ENCODE measurements around the gene STX1B. TPM values are rescaled to one million over a fixed set of nuclear protein-coding genes. Genes with fewer than 3 reads are reported as not detected.
"Not testable (repeated sequence)": the region's sequence is repeated elsewhere in the genome, so short reads cannot be mapped to it uniquely, and the experiment has no call there.

The STX1B gene
- total RNA-seq = 0.26 and 0.38 TPM in 2 replicates

DNA sequence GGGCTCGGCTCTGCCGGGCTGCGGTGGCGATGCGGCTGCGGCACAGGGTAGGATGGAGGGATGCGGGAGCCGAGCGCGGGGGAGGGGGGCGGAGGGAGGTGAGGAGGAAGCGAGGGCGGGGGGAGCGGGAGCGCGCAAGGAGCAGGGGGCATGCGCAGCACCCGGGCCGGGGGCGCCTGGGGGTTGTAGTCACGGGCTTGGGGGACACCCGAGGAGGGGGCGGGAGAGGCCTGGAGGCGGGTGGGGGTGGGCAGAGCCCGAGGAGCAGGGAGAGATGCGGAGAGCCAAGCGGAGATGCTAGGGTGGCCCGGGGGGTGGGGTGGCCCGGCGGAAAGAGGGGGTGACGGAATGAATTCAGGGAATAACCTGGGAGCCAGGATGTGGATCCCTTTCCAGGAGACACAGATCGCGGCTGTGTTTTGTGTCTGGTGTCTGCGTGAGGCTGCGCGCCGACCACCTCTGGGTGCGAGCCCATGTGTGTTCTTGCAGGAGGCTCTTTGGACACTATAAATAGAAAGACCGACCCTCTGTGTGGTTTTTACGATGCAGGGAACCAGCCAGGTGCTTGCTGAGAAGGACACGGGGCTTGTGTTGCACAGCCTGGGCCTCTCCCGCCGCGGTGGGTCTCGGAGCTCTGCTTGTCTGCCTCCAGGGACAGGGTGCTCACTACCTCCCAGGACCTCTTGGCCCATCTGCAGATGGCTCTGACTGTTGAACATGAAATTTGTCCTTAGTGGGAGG, at the start of gene STX1B:
Gene STX1B, minus strand, starts transcription at position 54 of the 741 bp plus-strand sequence. CDS start 242 bp downstream, outside the sequence.
- DNase-seq (ENCODE audit: low read depth in 2 of 2) = no peak

DNA sequence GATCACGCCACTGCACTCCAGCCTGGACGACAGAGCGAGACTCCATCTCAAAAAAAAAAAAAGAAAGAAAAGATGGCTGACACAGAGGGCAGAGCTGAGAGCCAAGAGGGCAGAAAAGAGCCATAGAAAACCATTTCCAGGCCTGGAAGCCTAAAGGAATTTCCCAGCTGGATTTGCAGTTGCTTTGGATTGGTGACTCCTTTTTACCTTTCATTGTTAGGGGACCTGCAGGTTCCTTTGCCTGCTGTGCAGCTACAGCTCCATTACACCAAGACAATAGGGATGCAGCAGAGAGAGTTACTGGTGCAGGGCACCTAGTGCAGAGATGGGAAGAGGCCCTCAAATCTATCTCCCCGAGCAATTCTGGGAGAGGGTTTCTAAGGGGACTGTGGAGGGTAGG, 45.2 kb upstream of the STX1B start:
- no peak for DNase-seq (ENCODE audit: low read depth in 2 of 2)

DNA sequence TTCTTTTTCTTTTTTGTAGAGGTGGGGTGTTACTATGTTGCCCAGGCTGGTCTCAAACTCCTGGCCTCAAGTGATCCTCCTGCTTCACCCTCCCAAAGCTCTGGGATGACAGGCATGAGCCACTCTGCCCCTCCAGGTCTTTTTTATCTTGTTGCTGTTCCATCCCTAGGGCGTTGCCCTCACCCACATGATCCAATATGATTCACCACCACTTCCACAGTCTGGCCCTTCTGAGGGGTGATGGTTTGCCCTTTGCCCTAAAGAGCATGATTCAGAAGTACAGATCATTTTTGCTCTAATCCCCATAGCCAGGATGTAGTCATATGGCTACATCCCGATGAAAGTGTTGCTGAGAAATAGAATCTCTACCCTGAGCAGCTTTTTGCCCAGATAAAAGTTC, 41.7 kb upstream of the STX1B start:
- peak in 1 of 2 donors; percentile 61 for DNase-seq (ENCODE audit: low read depth in 2 of 2)

DNA sequence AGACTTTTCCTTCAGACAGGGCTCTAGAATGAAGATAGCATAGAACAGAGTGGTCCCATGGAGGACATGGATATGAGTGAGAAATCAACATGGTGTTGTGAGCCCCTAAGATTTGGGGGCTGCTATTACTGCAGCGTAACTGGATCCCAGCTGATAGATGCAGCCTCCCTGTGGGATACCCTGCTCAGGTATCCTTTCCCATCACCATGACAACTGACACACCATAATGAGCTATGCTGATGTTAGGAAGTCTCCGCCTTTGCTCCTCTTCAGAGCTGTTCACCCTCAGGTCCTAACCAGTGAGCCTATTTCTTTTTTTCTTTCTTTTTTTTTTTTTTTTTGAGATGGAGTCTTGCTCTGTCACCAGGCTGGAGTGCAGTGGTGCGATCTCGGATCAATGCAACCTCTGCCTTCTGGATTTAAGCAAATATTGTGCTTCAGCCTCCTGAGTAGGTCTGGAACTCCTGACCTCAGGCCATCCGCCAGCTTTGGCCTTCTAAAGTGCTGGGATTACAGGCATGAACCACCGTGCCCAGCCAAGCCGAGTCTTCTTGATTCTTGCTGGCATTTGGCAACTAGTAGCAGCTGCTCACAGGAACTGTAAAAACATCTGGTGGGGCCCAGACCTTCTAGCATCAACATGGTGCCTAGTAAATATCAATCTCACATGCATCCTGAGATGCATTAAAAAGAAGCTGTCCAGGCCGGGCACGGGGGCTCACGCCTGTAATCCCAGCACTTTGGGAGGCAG, 40.0 kb upstream of the STX1B start:
- DNase-seq (ENCODE audit: low read depth in 2 of 2) = no peak

DNA sequence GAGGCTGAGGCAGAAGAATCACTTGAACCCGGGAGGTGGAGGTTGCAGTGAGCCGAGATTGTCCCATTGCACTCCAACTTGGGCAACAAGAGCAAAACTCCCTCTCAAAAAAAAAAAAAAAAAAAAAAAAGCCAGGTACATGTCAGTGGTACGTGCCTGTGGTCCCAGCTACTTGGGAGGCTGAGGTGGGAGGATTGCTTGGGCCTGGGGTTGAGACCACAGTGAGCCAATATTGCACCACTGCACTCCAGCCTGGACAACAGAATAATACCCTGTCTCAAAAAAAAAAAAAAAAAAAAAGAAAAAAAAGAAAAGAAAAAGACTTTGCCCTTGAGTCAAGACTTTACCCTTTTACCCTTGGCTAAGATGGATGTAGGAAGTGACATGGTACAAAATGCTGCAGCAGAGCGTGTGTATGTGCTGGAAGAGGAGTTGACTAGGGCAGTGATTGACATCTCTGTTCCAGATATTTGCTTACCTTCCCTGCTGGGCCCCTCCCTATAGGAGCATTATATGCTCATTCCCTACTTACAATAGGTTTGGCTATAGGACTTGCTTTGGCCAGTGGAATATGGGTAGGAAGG, 33.6 kb upstream of the STX1B start:
- DNase-seq (ENCODE audit: low read depth in 2 of 2) = no peak

DNA sequence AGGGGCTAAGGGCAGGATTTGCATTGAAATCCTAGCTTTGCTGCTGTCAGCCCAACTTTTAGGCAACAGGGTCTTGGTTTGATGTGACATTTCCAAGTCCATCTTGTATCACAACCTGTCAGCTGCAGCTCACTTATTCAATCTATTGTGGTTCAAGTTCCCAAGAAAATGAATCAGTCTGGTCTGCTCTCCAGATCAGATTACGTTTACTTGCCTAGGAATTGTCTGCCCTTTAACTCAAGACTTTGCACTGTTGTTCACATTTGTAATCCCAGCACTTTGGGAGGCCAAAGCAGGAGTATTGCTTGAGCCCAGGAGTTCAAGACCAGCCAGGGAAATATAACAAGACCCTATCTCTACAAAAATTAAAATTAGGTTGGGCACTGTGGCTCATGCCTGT, 32.9 kb upstream of the STX1B start:
- no peak for DNase-seq (ENCODE audit: low read depth in 2 of 2)

DNA sequence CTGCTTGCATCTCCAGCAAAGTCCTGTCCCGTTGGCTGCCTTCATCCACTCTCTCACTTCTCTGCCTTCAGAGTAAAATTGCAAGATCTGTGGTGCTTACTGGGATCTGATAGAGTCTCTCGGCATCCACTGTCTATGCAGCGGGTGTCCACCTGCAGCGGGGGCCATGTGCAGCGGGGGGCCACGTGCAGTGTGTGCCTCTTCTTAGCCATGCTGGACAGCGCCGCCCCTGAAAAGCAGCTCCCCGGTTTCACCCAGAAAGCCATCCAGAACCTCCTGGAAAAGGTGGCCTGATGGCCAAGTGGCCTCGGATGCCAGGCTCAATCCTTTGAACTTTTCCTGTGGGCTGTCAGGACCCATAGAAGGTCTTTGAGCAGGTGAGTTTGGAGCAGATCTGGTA, 32.4 kb upstream of the STX1B start:
- no peak for DNase-seq (ENCODE audit: low read depth in 2 of 2)

DNA sequence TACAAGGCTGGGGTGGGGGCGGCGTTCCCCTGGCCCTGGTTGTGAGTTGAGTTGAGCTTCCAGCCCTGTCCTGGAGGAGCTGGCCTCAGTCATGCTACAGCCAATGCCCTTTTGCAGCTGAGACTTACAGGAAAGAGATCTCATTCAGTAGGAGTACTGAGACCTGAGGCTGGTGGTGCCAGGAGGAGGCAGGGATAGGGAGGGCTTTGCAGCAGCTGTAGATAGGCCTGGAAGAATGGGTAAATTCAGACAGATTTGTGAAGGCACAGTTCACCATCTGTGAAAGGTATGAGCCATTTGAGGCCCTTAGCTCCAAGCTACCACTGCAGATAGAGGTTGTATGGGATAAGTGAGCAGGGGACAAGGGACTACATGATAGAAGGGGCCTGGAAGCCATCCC, 28.6 kb upstream of the STX1B start:
- no peak for DNase-seq (ENCODE audit: low read depth in 2 of 2)

DNA sequence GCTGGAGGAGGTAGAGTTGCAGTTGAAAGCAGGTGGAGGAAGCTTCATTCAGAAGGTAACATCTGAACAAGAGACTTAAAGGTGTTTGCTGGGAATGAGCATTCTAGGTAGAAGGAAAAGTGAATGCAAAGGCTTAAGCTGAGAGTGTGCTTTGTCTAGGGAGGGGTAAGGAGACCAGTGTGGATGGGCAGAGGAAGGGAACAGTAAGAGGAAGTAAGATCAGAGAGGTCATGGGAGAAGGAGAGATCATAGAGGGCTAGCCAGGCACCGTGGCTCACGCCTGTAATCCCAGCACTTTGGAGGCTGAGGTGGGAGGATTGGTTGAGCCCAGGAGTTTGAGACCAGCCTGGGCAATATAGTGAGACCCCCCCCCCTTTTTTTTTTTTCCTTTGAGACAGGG, 26.3 kb upstream of the STX1B start:
- no peak for DNase-seq (ENCODE audit: low read depth in 2 of 2)

DNA sequence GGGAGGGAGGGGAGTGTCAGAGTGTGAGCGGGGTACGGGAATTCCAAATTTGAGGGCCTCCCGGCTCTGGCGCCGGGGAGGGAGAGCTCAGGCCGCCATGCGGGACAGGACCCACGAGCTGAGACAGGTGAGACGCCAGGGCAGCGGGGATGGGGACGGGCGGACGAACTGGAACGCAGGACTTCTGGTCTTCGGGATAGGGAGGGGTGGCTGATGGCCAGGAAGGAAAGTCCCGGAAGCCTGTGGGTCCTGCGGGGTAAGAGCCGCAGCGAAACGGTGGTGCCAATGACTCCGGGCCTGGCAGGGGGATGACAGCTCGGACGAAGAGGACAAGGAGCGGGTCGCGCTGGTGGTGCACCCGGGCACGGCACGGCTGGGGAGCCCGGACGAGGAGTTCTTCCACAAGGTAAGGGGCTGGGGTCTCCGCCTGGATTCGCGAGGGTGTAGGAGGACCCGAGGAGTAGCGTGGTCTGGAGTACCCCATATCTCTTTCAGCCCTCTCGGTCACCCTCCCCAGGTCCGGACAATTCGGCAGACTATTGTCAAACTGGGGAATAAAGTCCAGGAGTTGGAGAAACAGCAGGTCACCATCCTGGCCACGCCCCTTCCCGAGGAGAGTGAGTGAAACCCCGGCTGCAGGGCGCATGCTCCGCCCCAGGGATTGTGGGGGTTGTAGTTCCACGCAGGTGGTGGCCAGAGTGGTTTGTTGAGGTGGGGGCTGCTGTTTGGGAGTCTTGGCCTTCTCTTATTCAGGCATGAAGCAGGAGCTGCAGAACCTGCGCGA, 23.5 kb upstream of the STX1B start:
- DNase-seq (ENCODE audit: low read depth in 2 of 2) = peak; percentile 68 to 84

DNA sequence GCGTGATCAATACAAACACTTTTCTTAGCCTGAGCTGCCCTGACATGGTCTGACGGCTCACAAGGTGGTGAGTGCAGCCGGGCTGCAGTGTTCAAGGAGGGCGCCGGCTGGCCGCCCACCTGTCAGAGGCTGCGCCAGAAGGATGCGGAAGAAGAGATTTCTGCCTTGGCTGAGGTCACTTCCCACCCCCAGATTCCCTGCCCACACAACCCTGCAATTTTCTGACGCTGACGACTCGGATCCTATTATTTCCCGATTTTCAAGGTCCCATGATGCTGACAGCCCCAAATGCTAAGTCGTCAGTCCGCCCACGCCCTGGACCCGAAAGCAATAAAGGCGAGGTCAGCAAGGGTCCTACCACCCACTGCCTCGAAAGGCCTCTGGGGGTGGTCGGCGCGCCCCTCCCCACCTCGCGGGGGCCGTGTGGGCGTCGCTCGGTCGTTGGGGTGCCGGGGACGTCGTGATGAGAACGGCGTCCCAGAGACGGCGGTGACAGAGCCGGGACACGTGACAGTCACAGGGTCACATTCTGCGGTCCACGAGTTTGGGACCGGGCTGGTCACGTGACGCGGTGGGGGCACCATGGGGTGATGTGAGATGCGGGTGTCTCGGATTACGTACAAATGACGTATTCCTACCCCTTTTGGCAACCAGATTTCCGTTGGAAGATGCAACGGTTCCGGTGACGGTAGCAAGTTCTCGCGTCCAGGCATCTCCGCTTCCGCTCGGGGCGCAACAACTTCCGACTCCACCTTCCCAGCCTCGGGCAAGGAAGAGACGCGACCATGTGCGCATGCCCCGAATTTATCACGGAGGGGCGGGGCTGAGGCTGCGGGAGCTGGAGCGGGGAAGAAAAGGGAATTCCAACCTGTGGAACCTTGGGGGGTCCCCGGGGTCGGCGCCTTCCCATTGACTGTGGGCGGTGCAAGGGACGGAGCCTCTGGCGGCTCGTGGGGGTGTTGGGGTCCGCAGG, 22.6 kb upstream of the STX1B start, which contains the start of gene STX4:
Gene STX4, plus strand, starts transcription at position 823 of the 973 bp plus-strand sequence. CDS start 248 bp downstream, outside the sequence.
- peak; percentile 90 to 94 for DNase-seq (ENCODE audit: low read depth in 2 of 2)

DNA sequence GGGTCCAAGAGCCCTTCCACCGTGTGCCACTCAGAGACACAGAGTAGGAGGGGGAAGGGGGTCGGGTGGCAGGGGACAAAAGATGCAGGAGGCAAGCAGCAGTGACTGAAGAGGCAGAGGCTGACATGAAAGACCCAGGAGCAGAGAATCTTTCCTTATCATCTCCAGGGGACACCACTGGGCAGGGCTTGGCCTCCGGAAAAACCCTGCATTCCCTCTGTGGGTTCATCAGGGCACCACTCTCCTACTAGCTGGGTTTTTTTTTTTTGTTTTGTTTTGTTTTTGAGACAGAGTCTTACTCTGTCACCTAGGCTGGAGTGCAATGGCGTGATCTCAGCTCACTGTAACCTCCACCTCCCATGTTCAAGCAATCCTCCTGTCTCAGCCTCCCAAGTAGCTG, 20.8 kb upstream of the STX1B start:
- DNase-seq (ENCODE audit: low read depth in 2 of 2) = no peak

DNA sequence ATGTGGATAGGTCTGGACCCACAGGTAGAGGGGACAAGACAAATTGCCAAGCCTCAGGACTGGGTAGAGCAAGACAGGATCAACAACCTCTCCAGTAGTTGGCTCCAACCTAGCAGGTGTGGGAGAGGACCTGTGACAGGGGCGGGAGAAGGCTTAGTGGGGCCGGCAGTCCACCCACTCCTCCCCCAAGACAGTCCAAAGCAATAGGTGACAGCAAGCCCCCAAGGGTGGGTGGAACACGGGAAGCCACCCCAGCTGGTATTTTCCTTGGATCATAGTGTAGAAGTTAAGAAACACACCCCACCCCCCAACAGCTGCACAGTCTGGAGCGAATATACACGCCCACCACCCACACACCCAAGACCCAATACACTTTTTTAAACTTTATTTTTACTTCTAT, 18.8 kb upstream of the STX1B start:
- no peak for DNase-seq (ENCODE audit: low read depth in 2 of 2)

DNA sequence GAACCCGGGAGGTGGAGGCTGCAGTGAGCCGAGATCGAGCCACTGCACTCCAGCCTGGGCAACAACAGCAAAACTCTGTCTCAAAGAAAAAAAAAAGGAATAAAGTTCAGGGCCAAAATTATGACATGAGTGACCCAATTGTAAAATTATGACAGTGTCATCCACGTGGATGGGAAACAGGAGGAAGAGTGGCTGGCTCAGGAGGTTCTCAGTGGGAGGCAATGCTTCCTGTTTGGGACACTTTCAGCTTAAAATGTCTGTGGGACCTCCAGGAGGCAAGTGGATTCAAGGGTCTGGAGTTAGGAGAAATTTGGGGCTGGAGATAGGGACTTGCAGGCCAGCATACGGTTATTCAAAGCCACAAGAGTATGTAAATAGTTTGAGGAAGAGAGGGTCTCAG, 14.9 kb upstream of the STX1B start:
- DNase-seq (ENCODE audit: low read depth in 2 of 2) = no peak

DNA sequence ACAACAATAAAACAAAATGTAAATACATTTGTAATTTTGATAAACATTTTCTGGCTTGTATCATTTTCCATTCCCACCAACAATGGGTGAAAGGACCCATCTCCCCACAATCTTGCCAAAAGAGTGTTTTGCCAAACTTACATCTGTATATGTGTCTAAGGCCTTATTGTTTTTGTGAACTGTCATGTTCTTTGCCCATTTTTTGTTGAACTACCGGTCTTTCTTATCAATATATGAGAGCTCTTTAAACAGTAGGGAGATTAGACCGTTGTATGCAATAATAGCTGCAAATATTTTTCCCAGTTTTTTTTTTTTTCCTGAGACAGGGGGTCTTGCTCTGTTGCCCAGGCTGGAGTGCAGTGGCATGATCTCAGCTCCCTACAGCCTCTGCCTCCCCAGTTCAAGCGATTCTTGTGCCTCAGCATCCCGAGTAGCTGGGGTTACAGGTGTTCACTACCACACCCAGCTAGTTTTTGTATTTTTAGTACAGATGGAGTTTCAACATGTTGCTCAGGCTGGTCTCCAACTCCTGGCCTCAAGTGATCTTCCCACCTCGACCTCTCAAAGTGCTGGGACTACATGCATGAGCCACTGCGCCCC, 13.3 kb upstream of the STX1B start:
- DNase-seq (ENCODE audit: low read depth in 2 of 2) = no peak

DNA sequence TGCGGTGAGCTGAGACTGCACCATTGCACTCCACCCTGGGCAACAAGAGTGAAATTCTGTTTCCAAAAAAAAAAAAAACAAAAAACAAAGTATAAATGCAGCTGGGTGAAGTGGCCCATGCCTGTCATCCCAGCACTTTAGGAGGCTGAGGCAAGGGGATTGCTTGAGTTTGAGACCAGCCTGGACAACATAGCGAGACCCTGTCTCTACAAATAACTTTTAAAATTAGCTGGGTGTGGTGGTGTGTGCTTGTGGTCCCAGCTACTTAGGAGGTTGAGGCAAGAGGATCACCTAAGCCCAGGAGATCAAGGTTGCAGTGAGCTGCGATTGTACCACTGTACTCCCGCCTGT, 12.8 kb upstream of the STX1B start:
- DNase-seq (ENCODE audit: low read depth in 2 of 2) = no peak

DNA sequence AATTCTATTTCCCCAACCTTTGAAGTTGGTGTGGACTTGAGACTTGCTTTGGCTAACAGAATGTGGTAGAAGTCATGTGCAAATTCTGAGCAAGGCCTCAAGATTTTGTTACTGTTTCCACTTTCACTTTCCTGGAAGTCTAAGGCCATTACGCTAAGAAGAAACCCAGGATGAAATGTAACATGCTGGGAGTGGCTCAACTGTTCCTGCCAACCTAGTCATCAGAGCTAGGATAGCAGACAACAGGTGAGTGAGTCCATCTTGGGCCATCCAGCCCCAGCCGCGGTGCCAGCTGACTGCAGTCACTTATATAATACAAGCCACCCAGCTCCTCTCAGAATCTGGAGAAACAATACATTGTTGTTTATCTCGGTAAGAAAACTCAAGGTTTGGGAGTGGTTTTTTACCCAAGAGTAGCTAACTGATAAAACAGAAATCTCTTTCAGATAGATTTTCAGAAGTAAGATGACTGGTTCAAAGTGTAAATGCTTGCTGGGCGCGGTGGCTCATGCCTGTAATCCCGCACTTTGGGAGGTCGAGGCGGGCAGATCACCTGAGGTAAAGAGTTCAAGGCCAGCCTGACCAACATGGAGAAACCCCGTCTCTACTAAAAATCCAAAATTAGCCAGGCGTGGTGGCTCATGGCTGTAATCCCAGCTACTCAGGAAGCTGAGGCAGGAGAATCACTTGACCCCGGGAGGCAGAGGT, 12.3 kb upstream of the STX1B start:
- DNase-seq (ENCODE audit: low read depth in 2 of 2) = no peak

DNA sequence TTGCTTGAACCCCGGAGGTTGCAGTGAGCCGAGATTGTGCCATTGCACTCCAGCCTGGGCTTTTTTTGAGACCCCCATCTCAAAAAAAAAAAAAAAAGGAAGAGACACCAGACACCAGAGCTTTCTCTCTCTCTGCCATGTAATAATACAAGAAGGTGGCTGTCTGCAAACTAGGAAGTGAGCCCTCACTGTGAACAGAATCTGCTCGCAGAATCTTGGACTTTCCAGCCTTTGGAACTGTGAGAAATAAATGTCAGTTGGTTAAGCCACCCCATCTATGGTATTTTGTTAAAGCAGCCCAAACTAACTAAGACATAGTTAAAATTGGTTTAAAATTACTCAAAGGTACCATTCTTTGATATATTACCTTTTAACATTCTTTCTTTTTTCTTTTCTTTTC, 10.1 kb upstream of the STX1B start:
- DNase-seq (ENCODE audit: low read depth in 2 of 2) = no peak

DNA sequence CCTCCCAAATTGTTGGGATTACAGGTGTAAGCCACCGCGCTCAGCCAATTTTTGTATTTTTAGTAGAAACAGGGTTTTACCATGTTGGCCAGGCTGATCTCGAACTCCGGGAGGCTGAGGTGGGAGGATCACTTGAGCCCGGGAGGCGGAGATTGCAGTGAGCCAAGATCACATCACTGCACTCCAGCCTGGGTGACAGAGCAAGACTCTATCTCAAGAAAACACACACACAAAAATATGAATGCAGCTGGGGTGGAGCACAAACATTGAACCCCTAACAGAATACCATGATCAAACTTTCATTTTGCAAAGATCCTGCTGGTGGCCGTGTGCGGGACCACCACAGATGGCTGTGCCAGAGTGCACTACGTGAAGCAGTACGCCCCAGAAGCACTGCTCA, 7.3 kb upstream of the STX1B start:
- not testable (repeated sequence) for DNase-seq (ENCODE audit: low read depth in 2 of 2)

DNA sequence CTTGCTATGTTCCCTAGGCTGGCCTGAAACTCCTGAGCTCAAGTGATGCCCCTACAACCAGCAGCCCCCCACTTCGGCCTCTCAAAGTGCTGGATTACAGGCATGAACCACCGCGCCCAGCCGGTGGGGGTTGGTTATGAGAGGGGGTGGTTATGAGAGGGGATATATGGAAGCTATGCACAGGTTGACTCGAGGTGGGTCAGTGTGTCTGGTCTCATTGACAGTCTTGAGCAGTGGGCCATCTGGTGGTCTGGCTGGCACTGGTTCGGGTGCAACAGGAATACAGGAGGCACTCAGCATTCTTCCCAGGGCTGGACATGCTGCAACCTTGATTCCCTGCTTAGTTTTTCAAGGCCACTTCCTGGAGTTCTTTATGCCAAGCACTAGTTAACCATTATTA, 5.6 kb upstream of the STX1B start:
- no peak for DNase-seq (ENCODE audit: low read depth in 2 of 2)

Data from dermis microvascular lymphatic vessel endothelial cell (primary cell).